GM10248 (cell line): ENCODE measurements around the gene SNU13.
"Not testable (repeated sequence)": the region's sequence is repeated elsewhere in the genome, so short reads cannot be mapped to it uniquely, and the experiment has no call there.

Experiments used
- CTCF ChIA-PET: fragments of 300-600 bp; sonication (Branson Sonifier 250); formaldehyde crosslinking; extraction: SDS; loops from one replicate; lab custom pipeline; 2021; ENCODE audit warnings: antibody characterized with exemption; lab: Yijun Ruan, JAX
- POLR2A ChIA-PET: fragments of 350-650 bp; sonication (Branson Sonifier 250); formaldehyde crosslinking; extraction: SDS; loops from one replicate; lab custom pipeline; 2020; ENCODE audit warnings: antibody characterized with exemption; lab: Yijun Ruan, JAX
- DNase-seq: peaks from one replicate; pipeline ENCODE4 v3.0.0; 2012; ENCODE audit errors: extremely low spot score
- TF ChIP-seq, protein P1 (sequence below): IDR thresholded peaks from 2 replicates; pipeline ENCODE4 v1.5.1; 2012; ENCODE audit warnings: mild to moderate bottlenecking, low read depth; ENCODE audit errors: extremely low read depth, missing control alignments, control extremely low read depth

Gene SNU13

GRCh38 chr22:41638124-41638523 is 50.5 kb downstream of the SNU13 start:
- POLR2A ChIA-PET = interaction anchor here (0.5 to 0.7 kb wide), 3 partner anchors 61 to 1501 kb away, joined by 3 to 7 read pairs (median 5); no protein-coding TSS in a partner anchor

GRCh38 chr22:41637623-41638022 is 51.0 kb downstream of the SNU13 start:
- CTCF ChIA-PET = interaction anchor here (1.0 to 2.2 kb wide), 2 partner anchors 11 to 17 kb away, joined by 3 to 7 read pairs; no protein-coding TSS in a partner anchor
- POLR2A ChIA-PET = interaction anchor here (0.5 to 0.7 kb wide), 4 partner anchors 14 to 1501 kb away, joined by 3 to 7 read pairs (median 4); no protein-coding TSS in a partner anchor
- not testable (repeated sequence) for DNase-seq

More at GRCh38 chr22:41638124-41638523, 50.5 kb downstream of the SNU13 start:
- DNase-seq = no peak
- CTCF ChIA-PET = interaction anchor here (1.0 to 1.5 kb wide), 4 partner anchors 11 to 28 kb away, joined by 3 to 4 read pairs (median 3); no protein-coding TSS in a partner anchor
- TF ChIP-seq, protein P1, sequence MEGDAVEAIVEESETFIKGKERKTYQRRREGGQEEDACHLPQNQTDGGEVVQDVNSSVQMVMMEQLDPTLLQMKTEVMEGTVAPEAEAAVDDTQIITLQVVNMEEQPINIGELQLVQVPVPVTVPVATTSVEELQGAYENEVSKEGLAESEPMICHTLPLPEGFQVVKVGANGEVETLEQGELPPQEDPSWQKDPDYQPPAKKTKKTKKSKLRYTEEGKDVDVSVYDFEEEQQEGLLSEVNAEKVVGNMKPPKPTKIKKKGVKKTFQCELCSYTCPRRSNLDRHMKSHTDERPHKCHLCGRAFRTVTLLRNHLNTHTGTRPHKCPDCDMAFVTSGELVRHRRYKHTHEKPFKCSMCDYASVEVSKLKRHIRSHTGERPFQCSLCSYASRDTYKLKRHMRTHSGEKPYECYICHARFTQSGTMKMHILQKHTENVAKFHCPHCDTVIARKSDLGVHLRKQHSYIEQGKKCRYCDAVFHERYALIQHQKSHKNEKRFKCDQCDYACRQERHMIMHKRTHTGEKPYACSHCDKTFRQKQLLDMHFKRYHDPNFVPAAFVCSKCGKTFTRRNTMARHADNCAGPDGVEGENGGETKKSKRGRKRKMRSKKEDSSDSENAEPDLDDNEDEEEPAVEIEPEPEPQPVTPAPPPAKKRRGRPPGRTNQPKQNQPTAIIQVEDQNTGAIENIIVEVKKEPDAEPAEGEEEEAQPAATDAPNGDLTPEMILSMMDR = no peak

- no peak for DNase-seq
- TF ChIP-seq, protein P1 = no peak
These were observed 52.2 kb downstream of the SNU13 start for GRCh38 chr22:41636467-41636866.

DNA sequence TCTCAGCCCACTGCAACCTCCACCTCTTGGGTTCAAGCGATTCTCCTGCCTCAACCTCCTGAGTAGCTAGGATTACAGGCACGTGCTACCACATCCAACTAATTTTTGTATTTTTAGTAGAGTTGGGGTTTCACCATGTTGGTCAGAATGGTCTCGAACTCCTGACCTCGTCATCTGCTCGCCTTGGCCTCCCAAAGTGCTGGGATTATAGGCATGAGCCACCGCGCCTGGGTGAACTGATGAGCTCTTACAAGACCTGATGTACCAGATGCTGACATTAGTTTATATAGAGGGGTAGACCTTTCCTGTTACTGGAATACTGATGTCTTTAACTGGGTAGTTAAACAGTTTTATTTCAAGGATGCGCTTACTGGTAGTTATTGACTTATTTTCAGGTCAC is 54.1 kb downstream of the SNU13 start:
- CTCF ChIA-PET = interaction anchor here (1.3 to 1.7 kb wide), 2 partner anchors 9 to 32 kb away, joined by 4 to 7 read pairs; no protein-coding TSS in a partner anchor
- DNase-seq = not testable (repeated sequence)
- POLR2A ChIA-PET = interaction anchor here (0.7 kb wide), 1 partner anchor 13 kb away, joined by 6 read pairs; the partner anchor contains the start of gene XRCC6

More at GRCh38 chr22:41636467-41636866, 52.2 kb downstream of the SNU13 start:
- POLR2A ChIA-PET = no interaction called here
- CTCF ChIA-PET = interaction anchor here (1.1 to 2.2 kb wide), 2 partner anchors 18 to 31 kb away, joined by 3 to 7 read pairs; no protein-coding TSS in a partner anchor

GRCh38 chr22:41631615-41632014 is 57.1 kb downstream of the SNU13 start:
- POLR2A ChIA-PET, CTCF ChIA-PET, DNase-seq: not testable (repeated sequence)

DNA sequence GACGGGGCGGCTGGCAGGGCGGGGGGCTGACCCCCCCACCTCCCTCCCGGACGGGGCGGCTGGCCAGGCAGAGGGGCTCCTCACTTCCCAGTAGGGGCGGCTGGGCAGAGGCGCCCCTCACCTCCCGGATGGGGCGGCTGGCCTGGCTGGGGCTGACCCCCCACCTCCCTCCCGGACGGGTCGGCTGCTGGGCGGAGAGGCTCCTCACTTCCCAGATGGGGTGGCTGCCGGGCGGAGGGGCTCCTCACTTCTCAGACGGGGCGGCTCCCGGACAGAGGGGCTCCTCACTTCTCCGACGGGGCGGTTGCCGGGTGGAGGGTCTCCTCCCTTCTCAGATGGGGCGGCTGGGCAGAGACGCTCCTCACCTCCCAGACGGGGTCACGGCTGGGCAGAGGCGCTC is 57.6 kb downstream of the SNU13 start:
- DNase-seq, POLR2A ChIA-PET, CTCF ChIA-PET: not testable (repeated sequence)

- DNase-seq = no peak
- TF ChIP-seq, protein P1 = no peak
- ChIA-PET POLR2A (no interaction called here), CTCF (interaction anchor here (1.4 to 1.7 kb wide), 2 partner anchors 8 to 13 kb away, joined by 3 to 4 read pairs; no protein-coding TSS in a partner anchor)
These were observed 63.1 kb downstream of the SNU13 start for GRCh38 chr22:41625577-41625976.
